Lower lobe of right lung (tissue), 2 donors: ENCODE data around the gene UBE2H. TPM values are rescaled to one million over a fixed set of nuclear protein-coding genes. Genes with fewer than 3 reads are reported as not detected.

Experiments
- ATAC-seq, 2 donors: fragments of 200-7000 bp; cut with Tn5 transposase; one replicate each; pipeline ENCODE4 v1.9.1; 2020 to 2022; ENCODE audit warnings: mild to moderate bottlenecking in 2 of 2, moderate library complexity in 2 of 2
- DNase-seq: peaks from one replicate; pipeline ENCODE4 v3.0.0-alpha.2; 2020
- H3K27ac ChIP-seq: fragments of 200-600 bp; one replicate; pipeline ENCODE4 v1.8.0; 2022
- H3K27me3 ChIP-seq: fragments of 200-600 bp; one replicate; pipeline ENCODE4 v1.8.0; 2022; ENCODE audit warnings: low read depth
- H3K36me3 ChIP-seq: fragments of 200-600 bp; one replicate; pipeline ENCODE4 v1.8.0; 2022; ENCODE audit warnings: mild to moderate bottlenecking
- H3K4me1 ChIP-seq: fragments of 200-600 bp; one replicate; pipeline ENCODE4 v1.8.0; 2022
- H3K4me3 ChIP-seq: fragments of 200-600 bp; one replicate; pipeline ENCODE4 v1.8.0; 2022; ENCODE audit warnings: mild to moderate bottlenecking
- H3K9me3 ChIP-seq: fragments of 200-600 bp; one replicate; pipeline ENCODE4 v1.8.0; 2022
- CTCF ChIP-seq: fragments of 200-600 bp; IDR thresholded peaks from one replicate; pipeline ENCODE4 v1.8.0; 2022; ENCODE audit warnings: antibody characterized with exemption, mild to moderate bottlenecking
- intact Hi-C: fragments of 100-400 bp; cut with DNase I; formaldehyde crosslinking; loops from one replicate; pipeline ENCODE4 v1.11.0; 2022
- total RNA-seq: library from RNA; stranded (reverse); fragmentation: NEBNext Ultra II Directional; extraction: Animal tissue kit (Norgen Biotek cat#: 25700); gene quantifications from one replicate; pipeline ENCODE4 v1.2.1, GENCODE V29; 2021
- donor health status: DM: no; HTN: yes; CAD: no; lungs with severe emphysema.

The UBE2H gene
- total RNA-seq, 1 donor from 2014 or later = 76.7 TPM

GRCh38 chr7:129955993-129956543, 3.3 kb upstream of the UBE2H start:
- intact Hi-C loops = no loop called here
- H3K27me3 ChIP-seq = no peaks in the 10 kb centered on the region
- ATAC-seq = no peak
- no peaks in the 10 kb centered on the region for H3K9me3 ChIP-seq
- no peak for DNase-seq
- peaks cover 7% of the 10 kb centered on the region for H3K4me1 ChIP-seq
- H3K36me3 ChIP-seq = no peaks in the 10 kb centered on the region
- H3K27ac ChIP-seq = no peak overlapping the region
- H3K4me3 ChIP-seq = no peak overlapping the region
- no peak for TF ChIP-seq CTCF

- Histone ChIP-seq H3K27ac (peak overlapping the region; percentile 96), H3K4me1 (peaks cover 44% of the 10 kb centered on the region), H3K9me3 (no peaks in the 10 kb centered on the region), H3K36me3 (no peaks in the 10 kb centered on the region), H3K27me3 (no peaks in the 10 kb centered on the region), H3K4me3 (peak overlapping the region; percentile 96)
- DNase-seq (peak; percentile 62), ATAC-seq (peak; percentile 55 to 61)
- intact Hi-C loops = no loop called here
- TF ChIP-seq CTCF = no peak
These were observed 591 bp downstream of the UBE2H start for GRCh38 chr7:129952086-129952652.

GRCh38 chr7:129951226-129952085, 1.3 kb downstream of the UBE2H start:
- intact Hi-C loops = no loop called here
- H3K36me3 ChIP-seq = no peaks in the 10 kb centered on the region
- DNase-seq = no peak
- H3K27ac ChIP-seq = peak overlapping the region; percentile 96
- peak in 1 of 2 donors; percentile 2 for ATAC-seq
- H3K27me3 ChIP-seq = no peaks in the 10 kb centered on the region
- H3K4me3 ChIP-seq = peak overlapping the region; percentile 96
- peaks cover 51% of the 10 kb centered on the region for H3K4me1 ChIP-seq
- no peaks in the 10 kb centered on the region for H3K9me3 ChIP-seq
- TF ChIP-seq CTCF = no peak

- Histone ChIP-seq H3K4me1 (peaks cover 55% of the 10 kb centered on the region), H3K36me3 (no peaks in the 10 kb centered on the region), H3K4me3 (peak overlapping the region; percentile 96), H3K27me3 (no peaks in the 10 kb centered on the region), H3K9me3 (no peaks in the 10 kb centered on the region), H3K27ac (peak overlapping the region; percentile 96)
- no peak for ATAC-seq
- no peak for DNase-seq
- no peak for TF ChIP-seq CTCF
- intact Hi-C loops = no loop called here
These were observed 1.9 kb downstream of the UBE2H start for GRCh38 chr7:129950933-129951225.

- no peaks in the 10 kb centered on the region for H3K9me3 ChIP-seq
- H3K27ac ChIP-seq = peak overlapping the region; percentile 96
- intact Hi-C loops = no loop called here
- no peaks in the 10 kb centered on the region for H3K36me3 ChIP-seq
- DNase-seq (no peak), ATAC-seq (no peak)
- H3K4me1 ChIP-seq = peaks cover 55% of the 10 kb centered on the region
- no peak for TF ChIP-seq CTCF
- peak overlapping the region; percentile 96 for H3K4me3 ChIP-seq
- H3K27me3 ChIP-seq = no peaks in the 10 kb centered on the region
These were observed 2.4 kb downstream of the UBE2H start for GRCh38 chr7:129950191-129950932.
